Stomach (tissue), 9 donors: ENCODE data around the gene ERC2. TPM values are rescaled to one million over a fixed set of nuclear protein-coding genes. Genes with fewer than 3 reads are reported as not detected.

Experiments
- DNase-seq, 2 donors: peaks; one replicate each; pipeline versions ENCODE4 v3.0.0 to v3.0.0-alpha.2; 2013 to 2019
- H3K27ac ChIP-seq, 5 donors: fragments of 200-600 bp in 4 of 5; sonication (generic) in 4 of 5; one replicate each; pipeline ENCODE4 v1.5.1; 2013 to 2019; ENCODE audit warnings: mild to moderate bottlenecking in 1 of 5, moderate library complexity in 1 of 5
- H3K27me3 ChIP-seq, 3 donors: fragments of 200-600 bp; sonication (generic); one replicate each; pipeline ENCODE4 v1.5.1; 2017 to 2019; ENCODE audit warnings: mixed run types in 1 of 3
- H3K36me3 ChIP-seq, 4 donors: fragments of 200-600 bp; sonication (generic); 1 replicate in 3 of 4; 2 replicates in 1 of 4; pipeline ENCODE4 v1.5.1; 2016 to 2019
- H3K4me1 ChIP-seq, 4 donors: fragments of 200-600 bp; sonication (generic); one replicate each; pipeline ENCODE4 v1.5.1; 2016 to 2019
- H3K4me3 ChIP-seq, 4 donors: fragments of 200-600 bp; sonication (generic) in 3 of 4; one replicate each; pipeline ENCODE4 v1.5.1; 2016 to 2019; ENCODE audit warnings: mild to moderate bottlenecking in 1 of 4
- H3K9me3 ChIP-seq, 4 donors: fragments of 200-600 bp; sonication (generic); one replicate each; pipeline ENCODE4 v1.5.1; 2016 to 2019
- EP300 ChIP-seq: sonication (generic); formaldehyde crosslinking; IDR thresholded peaks from one replicate; pipeline ENCODE4 v1.6.1; 2017; ENCODE audit warnings: antibody characterized with exemption
- POLR2A ChIP-seq, 4 donors: fragments of 450-650 bp; IDR thresholded peaks; one replicate each; pipeline ENCODE4 v1.6.1; 2016; ENCODE audit warnings: antibody characterized with exemption in 4 of 4, control low read depth in 2 of 4, mild to moderate bottlenecking in 1 of 4, moderate library complexity in 1 of 4
- POLR2AphosphoS5 ChIP-seq, 3 donors: sonication (generic); formaldehyde crosslinking; IDR thresholded peaks; one replicate each; pipeline ENCODE4 v1.6.1; 2016; ENCODE audit warnings: antibody characterized with exemption in 3 of 3
- WGBS, 5 donors: extraction: QIAGEN DNeasy Blood & Tissue Kit in 3 of 5; methylation state at CpG; one replicate each; pipeline versions ENCODE4 v1.1.5 to v1.1.7; 2013 to 2018; 5-methylcytosine and 5-hydroxymethylcytosine counted together
- intact Hi-C: fragments of 100-400 bp; cut with DNase I; formaldehyde crosslinking; loops from one replicate; pipeline ENCODE4 v1.15.1; 2023; ENCODE audit warnings: low total_unique reads
- polyA plus RNA-seq, 3 donors: library from polyadenylated mRNA; stranded (reverse); fragments of 200-250 nt; gene quantifications; one replicate each; pipeline ENCODE4 v1.2.3, GENCODE V29; 2013
- total RNA-seq, 5 donors: library from RNA; depleted of rRNA; stranded (reverse); fragments of >200 nt; gene quantifications; one replicate each; pipeline versions ENCODE4 v1.1.0 to v1.2.3, GENCODE V29; 2014 to 2016
- TF ChIP-seq, protein P1 (sequence below), 7 experiments: fragments of 450-650 bp in 4 of 7; fragments of 200-600 bp in 3 of 7; sonication (generic) in 3 of 7; IDR thresholded peaks; one replicate each; pipeline ENCODE4 v1.5.1; 2016 to 2019; ENCODE audit warnings: antibody characterized with exemption in 7 of 7, control low read depth in 2 of 7, mild to moderate bottlenecking in 1 of 7
- donor health status: healthy with polysubstance abuse.
- donor health status: Bipolar disorder and iron deficiency.
- donor health status: healthy.

Gene ERC2
- total and polyA plus RNA-seq, 8 donors: 0.43 to 3.1 (median 1.3) TPM; not detected in 2

DNA sequence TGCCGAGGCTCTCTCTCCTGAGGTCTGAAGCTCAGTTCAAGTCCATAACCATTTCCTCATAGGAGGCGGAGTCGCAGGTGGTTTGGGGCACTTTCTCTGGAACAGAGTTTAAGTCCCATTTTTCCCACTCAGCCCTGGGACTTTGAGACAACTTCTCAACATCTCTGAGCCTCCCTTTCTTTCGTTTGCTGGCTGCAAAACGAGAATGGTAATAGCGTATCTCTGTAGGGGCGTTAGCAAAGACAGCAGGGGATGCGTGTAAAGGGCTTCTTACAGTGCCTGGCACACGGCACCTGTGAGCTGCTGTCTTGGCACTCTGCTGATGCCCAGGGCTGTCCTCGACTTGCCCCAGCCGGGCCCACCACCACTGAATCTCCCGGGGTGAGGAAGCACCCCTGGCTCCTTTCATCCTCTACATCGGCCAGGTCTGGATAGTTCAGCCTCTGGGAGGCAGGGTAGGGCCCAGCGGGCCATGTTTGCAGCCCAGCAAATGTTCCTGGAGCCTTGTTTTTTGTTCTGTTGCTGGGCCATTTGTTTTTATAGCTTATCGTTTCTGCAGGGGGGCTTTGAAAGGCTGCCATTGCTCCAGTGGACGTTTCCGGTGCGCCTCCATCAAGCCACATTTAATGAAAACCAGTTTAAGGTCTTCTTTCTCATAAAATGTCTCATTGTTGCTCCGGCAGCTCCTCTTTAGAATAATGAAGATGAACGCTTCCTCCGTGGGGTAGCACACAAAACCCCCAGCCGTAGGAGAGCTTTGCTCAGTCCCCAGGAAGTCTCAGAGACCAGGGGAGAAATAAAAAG, 921.2 kb downstream of the ERC2 start:
- 83 to 89% (median 88%) methylated on average over 22 of the region's 22 CpGs for WGBS, 5 donors
- DNase-seq: no peak
- TF ChIP-seq, protein P1, sequence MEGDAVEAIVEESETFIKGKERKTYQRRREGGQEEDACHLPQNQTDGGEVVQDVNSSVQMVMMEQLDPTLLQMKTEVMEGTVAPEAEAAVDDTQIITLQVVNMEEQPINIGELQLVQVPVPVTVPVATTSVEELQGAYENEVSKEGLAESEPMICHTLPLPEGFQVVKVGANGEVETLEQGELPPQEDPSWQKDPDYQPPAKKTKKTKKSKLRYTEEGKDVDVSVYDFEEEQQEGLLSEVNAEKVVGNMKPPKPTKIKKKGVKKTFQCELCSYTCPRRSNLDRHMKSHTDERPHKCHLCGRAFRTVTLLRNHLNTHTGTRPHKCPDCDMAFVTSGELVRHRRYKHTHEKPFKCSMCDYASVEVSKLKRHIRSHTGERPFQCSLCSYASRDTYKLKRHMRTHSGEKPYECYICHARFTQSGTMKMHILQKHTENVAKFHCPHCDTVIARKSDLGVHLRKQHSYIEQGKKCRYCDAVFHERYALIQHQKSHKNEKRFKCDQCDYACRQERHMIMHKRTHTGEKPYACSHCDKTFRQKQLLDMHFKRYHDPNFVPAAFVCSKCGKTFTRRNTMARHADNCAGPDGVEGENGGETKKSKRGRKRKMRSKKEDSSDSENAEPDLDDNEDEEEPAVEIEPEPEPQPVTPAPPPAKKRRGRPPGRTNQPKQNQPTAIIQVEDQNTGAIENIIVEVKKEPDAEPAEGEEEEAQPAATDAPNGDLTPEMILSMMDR (IDR thresholded peaks at IDR 0.05): no peak
- TF ChIP-seq POLR2A (IDR thresholded peaks at IDR 0.05): no peak
- TF ChIP-seq EP300: no peak
- no peak for TF ChIP-seq POLR2AphosphoS5 (IDR thresholded peaks at IDR 0.05)
- H3K27me3 ChIP-seq: no peaks in the 10 kb centered on the region
- H3K27ac ChIP-seq: no peak overlapping the region
- no peak overlapping the region for H3K4me3 ChIP-seq
- H3K9me3 ChIP-seq: no peaks in the 10 kb centered on the region
- no peaks in the 10 kb centered on the region for H3K4me1 ChIP-seq
- no peaks in the 10 kb centered on the region for H3K36me3 ChIP-seq
- intact Hi-C loops: no loop called here

- Histone ChIP-seq H3K36me3 (no peaks in the 10 kb centered on the region), H3K27me3 (no peaks in the 10 kb centered on the region), H3K4me3 (no peak overlapping the region), H3K4me1 (no peaks in the 10 kb centered on the region), H3K9me3 (no peaks in the 10 kb centered on the region), H3K27ac (no peak overlapping the region)
- no peak for DNase-seq
- intact Hi-C loops: no loop called here
- 81 to 90% (median 87%) methylated on average over 6 of the region's 6 CpGs for WGBS, 5 donors
- TF ChIP-seq EP300: no peak
- TF ChIP-seq, protein P1 (IDR thresholded peaks at IDR 0.05): no peak
Measured at GRCh38 chr3:55545995-55546394, 922.3 kb downstream of the ERC2 start.

DNA sequence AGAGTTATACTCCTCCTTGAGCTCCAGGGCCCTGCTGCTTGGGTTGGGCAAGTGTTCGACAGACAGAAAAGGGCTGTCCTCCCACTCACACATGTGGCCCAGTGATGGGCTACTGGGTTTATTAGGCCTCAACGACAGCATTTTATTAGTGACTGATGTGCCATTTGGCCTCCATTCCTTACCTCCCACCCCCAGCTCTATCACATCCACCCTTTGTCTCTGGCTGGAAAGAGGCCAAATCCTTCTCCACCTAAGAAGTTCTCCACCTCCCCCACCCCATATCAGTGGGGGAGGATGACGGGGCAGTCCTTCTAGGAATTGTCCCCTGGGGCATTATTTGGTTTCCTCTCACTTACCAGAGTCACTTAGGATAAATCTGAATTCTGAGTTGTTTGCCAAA, 924.0 kb downstream of the ERC2 start:
- Histone ChIP-seq H3K4me3 (no peak overlapping the region), H3K9me3 (no peaks in the 10 kb centered on the region), H3K36me3 (no peaks in the 10 kb centered on the region), H3K4me1 (no peaks in the 10 kb centered on the region), H3K27ac (no peak overlapping the region), H3K27me3 (no peaks in the 10 kb centered on the region)
- intact Hi-C loops: no loop called here
- no peak for TF ChIP-seq POLR2A (IDR thresholded peaks at IDR 0.05)
- TF ChIP-seq, protein P1 (IDR thresholded peaks at IDR 0.05): no peak
- no peak for TF ChIP-seq EP300
- TF ChIP-seq POLR2AphosphoS5 (IDR thresholded peaks at IDR 0.05): no peak
- no peak for DNase-seq
- WGBS, 5 donors: 48 to 54% (median 49%) methylated on average over 3 of the region's 3 CpGs

DNA sequence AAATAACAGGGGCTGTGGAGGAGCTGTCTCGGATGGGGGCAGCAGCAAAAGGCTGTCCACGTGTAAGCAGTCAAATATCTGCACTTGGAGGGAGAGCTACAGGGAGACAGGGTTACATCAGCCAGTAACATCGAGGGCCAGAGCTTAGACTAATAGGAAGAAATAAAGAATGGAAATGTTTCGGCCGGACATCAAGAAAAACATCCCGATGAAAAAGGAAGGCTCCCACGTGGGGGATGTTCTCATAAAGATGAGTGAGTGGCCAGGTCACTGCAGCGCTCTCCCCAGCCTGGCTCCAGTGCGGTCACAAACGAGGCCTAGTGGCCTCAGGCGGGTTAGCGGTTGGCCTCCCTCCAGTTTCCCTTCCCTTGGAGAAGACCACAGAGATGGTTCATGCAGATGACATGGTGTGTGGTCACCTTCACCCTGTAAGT, 925.1 kb downstream of the ERC2 start:
- Histone ChIP-seq H3K27ac (no peak overlapping the region), H3K4me1 (no peaks in the 10 kb centered on the region), H3K9me3 (no peaks in the 10 kb centered on the region), H3K36me3 (no peaks in the 10 kb centered on the region), H3K27me3 (no peaks in the 10 kb centered on the region), H3K4me3 (no peak overlapping the region)
- intact Hi-C loops: no loop called here
- WGBS, 5 donors: 87 to 92% (median 91%) methylated on average over 12 of the region's 12 CpGs
- no peak for DNase-seq
- TF ChIP-seq POLR2A (IDR thresholded peaks at IDR 0.05): no peak
- TF ChIP-seq, protein P1 (IDR thresholded peaks at IDR 0.05): no peak
- no peak for TF ChIP-seq POLR2AphosphoS5 (IDR thresholded peaks at IDR 0.05)
- TF ChIP-seq EP300: no peak
